Brain microvascular endothelial cell (primary cell): ENCODE measurements around the gene PPIL6.
"Not testable (repeated sequence)": the region's sequence is repeated elsewhere in the genome, so short reads cannot be mapped to it uniquely, and the experiment has no call there.

ENCODE experiments used
- DNase-seq: peaks from one replicate; pipeline ENCODE4 v3.0.0-alpha.2; 2020
- H3K27ac ChIP-seq: fragments of 250-450 bp; sonication (Bioruptor Pico); 2 replicates; pipeline ENCODE4 v1.5.1; 2020; ENCODE audit warnings: mild to moderate bottlenecking, moderate library complexity
- H3K27me3 ChIP-seq: fragments of 250-450 bp; sonication (Bioruptor Pico); replicated peaks from 2 replicates; pipeline ENCODE4 v1.5.1; 2020; ENCODE audit warnings: mild to moderate bottlenecking
- H3K36me3 ChIP-seq: fragments of 250-450 bp; sonication (Bioruptor Pico); replicated peaks from 2 replicates; pipeline ENCODE4 v1.5.1; 2020; ENCODE audit warnings: mild to moderate bottlenecking
- H3K4me3 ChIP-seq: 2 replicates; pipeline ENCODE4 v1.5.1; 2011; ENCODE audit warnings: low read depth, mild to moderate bottlenecking, control low read depth, low read length, moderate library complexity
- CTCF ChIP-seq: IDR thresholded peaks from 2 replicates; pipeline ENCODE4 v1.5.1; 2011; ENCODE audit warnings: low read depth, mild to moderate bottlenecking, moderate library complexity, low read length, control low read depth, inconsistent platforms; ENCODE audit errors: missing control alignments
- in situ Hi-C: cut with HindIII; loops from 2 replicates; pipeline ENCODE4 v1.10.0; 2017; ENCODE audit warnings: low sequenced_read_pairs, low pct_ligation_motif_present

Gene PPIL6

GRCh38 chr6:109461733-109462526, 21.5 kb upstream of the PPIL6 start:
- Histone ChIP-seq H3K27ac (no peak overlapping the region), H3K36me3 (peaks cover 27% of the 10 kb centered on the region), H3K4me3 (no peak overlapping the region), H3K27me3 (no peaks in the 10 kb centered on the region)
- in situ Hi-C loops = no loop called here
- no peak for TF ChIP-seq CTCF
- no peak for DNase-seq

- in situ Hi-C loops, H3K27me3 ChIP-seq, DNase-seq, H3K27ac ChIP-seq, H3K4me3 ChIP-seq: not testable (repeated sequence)
- H3K36me3 ChIP-seq = peaks cover 27% of the 10 kb centered on the region
Measured at GRCh38 chr6:109461205-109461604, 20.8 kb upstream of the PPIL6 start.

- Histone ChIP-seq H3K36me3 (peaks cover 18% of the 10 kb centered on the region), H3K4me3 (no peak overlapping the region), H3K27me3 (no peaks in the 10 kb centered on the region), H3K27ac (no peak overlapping the region)
- in situ Hi-C loops = no loop called here
- no peak for TF ChIP-seq CTCF
- DNase-seq = no peak
Measured at GRCh38 chr6:109460161-109460829, 19.9 kb upstream of the PPIL6 start.

GRCh38 chr6:109458774-109459531, 18.5 kb upstream of the PPIL6 start:
- in situ Hi-C loops = no loop called here
- Histone ChIP-seq H3K4me3 (no peak overlapping the region), H3K36me3 (peaks cover 10% of the 10 kb centered on the region), H3K27ac (no peak overlapping the region), H3K27me3 (no peaks in the 10 kb centered on the region)
- no peak for TF ChIP-seq CTCF
- DNase-seq = no peak

GRCh38 chr6:109457562-109457996, 17.2 kb upstream of the PPIL6 start:
- in situ Hi-C loops = no loop called here
- no peaks in the 10 kb centered on the region for H3K27me3 ChIP-seq
- H3K36me3 ChIP-seq = peaks cover 15% of the 10 kb centered on the region
- DNase-seq = no peak
- no peak overlapping the region for H3K4me3 ChIP-seq
- H3K27ac ChIP-seq = no peak overlapping the region
- TF ChIP-seq CTCF = no peak
